Bronchial epithelial cell (primary cell): ENCODE results near the gene EIF3F. TPM values are rescaled to one million over a fixed set of nuclear protein-coding genes. Genes with fewer than 3 reads are reported as not detected.

ENCODE experiments used
- DNase-seq: peaks from one replicate; pipeline ENCODE4 v3.0.0-alpha.2; 2010; ENCODE audit warnings: low read depth
- FAIRE-seq: peaks from 2 replicates; lab custom pipeline; 2011; peaks lifted over from hg19 to GRCh38; lab: Jason Lieb, UNC
- H3K27me3 ChIP-seq: 2 replicates; pipeline ENCODE4 v1.5.1; 2011; ENCODE audit warnings: low read length; ENCODE audit not compliant: control insufficient read depth, insufficient read depth
- H3K36me3 ChIP-seq: 2 replicates; pipeline ENCODE4 v1.5.1; 2011; ENCODE audit warnings: low read length; ENCODE audit not compliant: control insufficient read depth, insufficient read depth
- H3K4me3 ChIP-seq: 2 replicates; pipeline ENCODE4 v1.5.1; 2011; ENCODE audit warnings: mild to moderate bottlenecking, low read depth, low read length, control low read depth
- total RNA-seq: library from RNA; depleted of rRNA; stranded (reverse); fragments of >200 nt; gene quantifications from 2 replicates; pipeline ENCODE4 v1.2.1, GENCODE V29; 2014
- TF ChIP-seq, protein P1 (sequence below): IDR thresholded peaks from 2 replicates; pipeline ENCODE4 v1.5.1; 2011; ENCODE audit warnings: mild to moderate bottlenecking, moderate library complexity, low read length, control low read depth, inconsistent platforms; ENCODE audit not compliant: insufficient read depth, severe bottlenecking

EIF3F gene
- total RNA-seq, 1 donor from 2014 or later, result 222 TPM

DNA sequence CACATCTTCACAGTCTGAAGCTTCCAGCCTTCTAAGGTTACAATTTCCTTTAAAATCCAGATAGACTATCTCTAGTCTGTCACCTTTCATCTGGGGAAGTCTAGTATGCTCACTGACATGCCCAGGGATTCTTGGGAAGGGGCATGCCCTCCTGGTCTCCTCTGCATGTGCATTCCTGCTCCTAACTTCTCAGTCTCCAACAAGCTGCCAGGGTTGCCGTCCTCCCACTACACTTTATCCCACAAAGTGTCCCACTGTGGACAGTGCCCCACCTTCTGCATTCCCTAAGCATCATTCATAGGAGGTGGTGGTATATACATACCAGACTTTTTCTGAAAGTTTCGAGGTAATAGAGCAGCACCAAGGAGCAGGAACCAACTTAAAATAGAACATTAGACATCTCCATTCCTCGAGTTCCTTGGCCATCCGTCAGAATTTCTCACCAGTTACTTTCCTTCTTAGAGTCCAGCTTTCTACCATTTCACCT, 28.7 kb downstream of the EIF3F start:
- H3K27me3 ChIP-seq, result peaks cover 17% of the 10 kb centered on the region
- TF ChIP-seq, protein P1, sequence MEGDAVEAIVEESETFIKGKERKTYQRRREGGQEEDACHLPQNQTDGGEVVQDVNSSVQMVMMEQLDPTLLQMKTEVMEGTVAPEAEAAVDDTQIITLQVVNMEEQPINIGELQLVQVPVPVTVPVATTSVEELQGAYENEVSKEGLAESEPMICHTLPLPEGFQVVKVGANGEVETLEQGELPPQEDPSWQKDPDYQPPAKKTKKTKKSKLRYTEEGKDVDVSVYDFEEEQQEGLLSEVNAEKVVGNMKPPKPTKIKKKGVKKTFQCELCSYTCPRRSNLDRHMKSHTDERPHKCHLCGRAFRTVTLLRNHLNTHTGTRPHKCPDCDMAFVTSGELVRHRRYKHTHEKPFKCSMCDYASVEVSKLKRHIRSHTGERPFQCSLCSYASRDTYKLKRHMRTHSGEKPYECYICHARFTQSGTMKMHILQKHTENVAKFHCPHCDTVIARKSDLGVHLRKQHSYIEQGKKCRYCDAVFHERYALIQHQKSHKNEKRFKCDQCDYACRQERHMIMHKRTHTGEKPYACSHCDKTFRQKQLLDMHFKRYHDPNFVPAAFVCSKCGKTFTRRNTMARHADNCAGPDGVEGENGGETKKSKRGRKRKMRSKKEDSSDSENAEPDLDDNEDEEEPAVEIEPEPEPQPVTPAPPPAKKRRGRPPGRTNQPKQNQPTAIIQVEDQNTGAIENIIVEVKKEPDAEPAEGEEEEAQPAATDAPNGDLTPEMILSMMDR, result no peak
- no peak overlapping the region for H3K4me3 ChIP-seq
- FAIRE-seq, result no peak
- no peaks in the 10 kb centered on the region for H3K36me3 ChIP-seq
- DNase-seq, result no peak

DNA sequence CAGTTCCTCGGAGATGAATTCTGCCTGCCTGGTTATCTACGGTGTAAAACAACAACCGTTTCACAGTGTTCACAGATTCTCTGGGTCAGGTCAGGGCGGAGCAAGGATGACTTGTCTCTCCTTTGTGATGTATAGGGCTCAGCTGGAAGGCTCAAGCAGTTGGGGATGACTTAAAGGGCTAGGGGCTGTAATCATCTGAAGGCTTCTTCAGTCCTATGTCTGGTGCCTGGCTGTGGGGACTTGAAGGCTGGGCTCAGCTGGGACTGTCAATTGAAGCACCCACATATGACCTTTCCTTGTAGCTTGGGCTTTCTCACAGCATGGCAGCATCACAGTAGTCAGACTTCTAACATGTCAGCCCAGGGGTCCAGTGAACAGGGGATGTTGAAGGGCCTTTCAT, 29.3 kb downstream of the EIF3F start:
- no peak for DNase-seq
- Histone ChIP-seq H3K27me3 (peaks cover 17% of the 10 kb centered on the region), H3K36me3 (no peaks in the 10 kb centered on the region), H3K4me3 (no peak overlapping the region)
- TF ChIP-seq, protein P1, result no peak
- no peak for FAIRE-seq

DNA sequence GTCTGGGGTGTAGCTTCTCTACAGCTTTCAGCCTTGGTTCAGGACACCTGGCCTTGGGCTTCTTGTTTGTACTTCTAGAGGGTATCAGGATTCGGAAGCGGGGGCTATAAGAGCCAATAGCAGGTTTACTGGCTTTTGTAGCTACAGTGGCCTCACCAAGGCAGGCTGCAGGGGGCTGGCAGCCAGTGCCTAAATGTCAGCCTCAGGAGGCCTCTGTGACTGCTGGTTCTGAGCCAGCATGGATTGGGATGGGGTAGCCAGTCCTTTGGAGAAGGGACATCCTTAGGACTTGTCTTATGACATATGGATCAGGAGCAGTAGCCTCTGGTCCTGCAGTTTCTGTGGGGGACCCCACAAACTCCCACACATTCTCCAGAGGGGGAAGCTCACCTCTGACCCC, 29.9 kb downstream of the EIF3F start:
- DNase-seq (no peak), FAIRE-seq (no peak)
- Histone ChIP-seq H3K4me3 (no peak overlapping the region), H3K27me3 (peaks cover 17% of the 10 kb centered on the region), H3K36me3 (no peaks in the 10 kb centered on the region)
- TF ChIP-seq, protein P1, result no peak

DNA sequence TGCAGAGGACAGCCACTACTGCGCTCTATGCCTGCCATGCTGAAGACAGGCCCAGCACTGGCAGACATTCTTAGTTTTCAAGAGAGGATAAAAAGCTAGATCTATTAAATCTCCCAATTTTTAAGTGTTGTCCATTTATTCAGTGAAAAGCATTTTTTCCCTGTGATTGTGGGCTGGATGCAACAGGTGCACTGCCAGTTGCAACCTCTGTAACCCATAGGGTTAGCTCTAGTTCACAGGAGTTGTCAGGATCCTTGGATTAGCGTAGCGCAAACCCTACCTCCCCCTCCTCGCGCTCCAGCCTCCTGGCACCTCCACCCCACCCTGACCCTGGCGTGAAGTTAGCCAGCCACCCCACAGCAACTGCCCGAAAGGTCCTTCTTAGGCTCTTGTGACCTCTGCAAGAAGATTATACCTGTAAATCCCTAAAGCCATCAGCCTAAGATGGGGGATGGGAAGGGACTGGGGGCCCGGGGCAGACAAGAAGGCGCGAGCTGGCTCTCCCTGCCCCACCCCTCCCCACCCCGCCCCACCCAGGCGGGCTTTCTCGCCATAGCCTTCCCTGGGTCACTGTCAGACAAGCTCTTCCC, 30.9 kb downstream of the EIF3F start:
- peaks cover 17% of the 10 kb centered on the region for H3K27me3 ChIP-seq

DNA sequence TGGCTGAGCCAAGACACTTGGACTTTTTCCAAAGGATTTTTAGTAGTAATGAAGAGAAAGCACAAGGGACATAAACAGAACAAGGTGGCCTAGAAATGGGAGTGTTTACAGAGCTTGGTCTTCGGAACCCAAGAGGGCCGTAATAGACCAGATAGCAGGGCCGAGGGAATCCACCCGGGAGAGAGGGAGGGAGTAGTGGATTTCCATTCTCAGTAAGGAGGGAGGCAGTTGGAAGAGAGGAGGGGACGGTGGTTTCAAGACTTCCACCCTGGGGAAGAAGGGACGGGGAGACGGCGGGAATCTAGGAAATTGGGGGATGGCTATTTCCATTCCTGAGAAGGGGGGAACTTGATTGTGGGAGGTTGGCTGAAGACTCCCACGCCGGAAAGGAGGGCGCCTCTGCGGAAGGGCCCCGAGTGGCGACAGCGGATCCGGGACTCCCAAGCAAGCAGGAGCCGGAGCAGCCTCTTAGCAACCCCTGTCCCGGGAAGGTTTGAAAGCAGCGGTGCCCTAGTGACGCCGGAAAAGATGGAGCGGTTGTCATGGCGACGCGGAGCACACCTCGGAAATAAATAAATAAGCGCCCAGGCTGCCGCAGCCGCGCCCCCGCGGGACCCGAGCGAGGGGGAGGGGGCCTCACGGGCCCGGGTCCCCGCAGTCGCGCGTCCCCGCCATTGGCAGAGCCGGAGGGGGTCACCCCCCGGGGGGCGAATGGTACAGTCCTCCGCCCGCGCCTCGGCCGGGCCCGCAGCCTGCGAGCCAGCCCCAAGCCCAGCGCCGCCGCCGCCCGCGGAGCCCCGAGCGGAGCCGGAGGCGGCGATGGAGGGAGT, 31.6 kb downstream of the EIF3F start:
- TF ChIP-seq, protein P1, result no peak
- no peaks in the 10 kb centered on the region for H3K36me3 ChIP-seq
- peak; percentile 28 for DNase-seq
- peaks cover 17% of the 10 kb centered on the region for H3K27me3 ChIP-seq
- no peak for FAIRE-seq
- peak overlapping the region; percentile 28 for H3K4me3 ChIP-seq

More for the DNA sequence above, 30.9 kb downstream of the EIF3F start:
- no peak for DNase-seq
- FAIRE-seq, result no peak
- no peaks in the 10 kb centered on the region for H3K36me3 ChIP-seq
- TF ChIP-seq, protein P1, result no peak
- no peak overlapping the region for H3K4me3 ChIP-seq
